BJ (cell line): ENCODE data around the gene PPFIA3. TPM values are rescaled to one million over a fixed set of nuclear protein-coding genes. Genes with fewer than 3 reads are reported as not detected.
"Not testable (repeated sequence)": the region's sequence is repeated elsewhere in the genome, so short reads cannot be mapped to it uniquely, and the experiment has no call there.

Experiments
- CTCF ChIA-PET: fragments of 350-600 bp; formaldehyde crosslinking; extraction: SDS; loops from one replicate; lab custom pipeline; 2021; ENCODE audit warnings: antibody characterized with exemption, inconsistent platforms; lab: Yijun Ruan, JAX
- POLR2A ChIA-PET: fragments of 300-600 bp; sonication (Branson Sonifier 250); formaldehyde crosslinking; extraction: SDS; loops from one replicate; lab custom pipeline; 2021; ENCODE audit warnings: antibody characterized with exemption; lab: Charles Lee
- DNase-seq: peaks from one replicate; pipeline ENCODE4 v3.0.0-alpha.2; 2011; ENCODE audit warnings: low read depth
- H3K27me3 ChIP-seq: 2 replicates; pipeline ENCODE4 v1.6.0; 2011; ENCODE audit warnings: low read length; ENCODE audit not compliant: control insufficient read depth, insufficient read depth
- H3K36me3 ChIP-seq: 2 replicates; pipeline ENCODE4 v1.5.1; 2011; ENCODE audit warnings: low read length; ENCODE audit not compliant: control insufficient read depth, insufficient read depth
- H3K4me3 ChIP-seq: 2 replicates; pipeline ENCODE4 v1.5.1; 2011; ENCODE audit warnings: low read depth, mild to moderate bottlenecking, control low read depth, low read length
- polyA plus RNA-seq: library from polyadenylated mRNA; depleted of rRNA; stranded (reverse); fragments of >200 nt; gene quantifications from 2 replicates; pipeline ENCODE4 v1.2.3, GENCODE V29; 2011
- TF ChIP-seq, protein P1 (sequence below): IDR thresholded peaks from 2 replicates; pipeline ENCODE4 v1.5.1; 2011; ENCODE audit warnings: low read depth, mild to moderate bottlenecking, control low read depth, inconsistent platforms, low read length, moderate library complexity; ENCODE audit not compliant: insufficient read depth

The PPFIA3 gene
- polyA plus RNA-seq, 1 experiment, result 1.4 TPM

GRCh38 chr19:49074869-49075268 lies 44.5 kb upstream of the PPFIA3 start:
- H3K36me3 ChIP-seq, H3K4me3 ChIP-seq, POLR2A ChIA-PET, DNase-seq: not testable (repeated sequence)
- CTCF ChIA-PET, result interaction anchor here (0.6 to 2.5 kb wide), 10 partner anchors 9 to 226 kb away, joined by 3 to 13 read pairs (median 4); partner anchors contain the start of gene CGB7
- TF ChIP-seq, protein P1, sequence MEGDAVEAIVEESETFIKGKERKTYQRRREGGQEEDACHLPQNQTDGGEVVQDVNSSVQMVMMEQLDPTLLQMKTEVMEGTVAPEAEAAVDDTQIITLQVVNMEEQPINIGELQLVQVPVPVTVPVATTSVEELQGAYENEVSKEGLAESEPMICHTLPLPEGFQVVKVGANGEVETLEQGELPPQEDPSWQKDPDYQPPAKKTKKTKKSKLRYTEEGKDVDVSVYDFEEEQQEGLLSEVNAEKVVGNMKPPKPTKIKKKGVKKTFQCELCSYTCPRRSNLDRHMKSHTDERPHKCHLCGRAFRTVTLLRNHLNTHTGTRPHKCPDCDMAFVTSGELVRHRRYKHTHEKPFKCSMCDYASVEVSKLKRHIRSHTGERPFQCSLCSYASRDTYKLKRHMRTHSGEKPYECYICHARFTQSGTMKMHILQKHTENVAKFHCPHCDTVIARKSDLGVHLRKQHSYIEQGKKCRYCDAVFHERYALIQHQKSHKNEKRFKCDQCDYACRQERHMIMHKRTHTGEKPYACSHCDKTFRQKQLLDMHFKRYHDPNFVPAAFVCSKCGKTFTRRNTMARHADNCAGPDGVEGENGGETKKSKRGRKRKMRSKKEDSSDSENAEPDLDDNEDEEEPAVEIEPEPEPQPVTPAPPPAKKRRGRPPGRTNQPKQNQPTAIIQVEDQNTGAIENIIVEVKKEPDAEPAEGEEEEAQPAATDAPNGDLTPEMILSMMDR, result peak; percentile 67
- H3K27me3 ChIP-seq, result peaks cover 12% of the 10 kb centered on the region

DNA sequence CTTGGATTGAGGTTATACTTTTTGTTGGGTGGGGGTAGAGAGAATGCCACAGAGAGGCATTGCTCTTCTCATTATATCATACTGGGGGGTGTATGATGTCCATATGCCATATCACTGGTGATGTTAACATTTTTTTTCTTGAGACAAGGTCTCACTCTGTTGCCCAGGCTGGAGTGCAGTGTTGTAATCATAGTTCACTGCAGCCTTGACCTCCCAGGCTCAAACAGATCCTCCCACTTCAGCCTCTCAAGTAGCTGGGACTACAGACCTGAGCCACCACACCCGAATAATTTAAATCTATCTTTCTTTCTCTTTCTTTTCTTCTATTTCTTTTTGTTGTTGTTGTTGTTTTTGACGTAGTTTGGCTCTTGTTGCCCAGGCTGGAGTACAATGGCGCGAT lies 39.0 kb upstream of the PPFIA3 start:
- Histone ChIP-seq H3K4me3 (no peak overlapping the region), H3K27me3 (no peaks in the 10 kb centered on the region), H3K36me3 (no peaks in the 10 kb centered on the region)
- DNase-seq, result no peak
- POLR2A ChIA-PET, result no interaction called here
- CTCF ChIA-PET, result interaction anchor here (0.6 to 1.1 kb wide), 2 partner anchors 23 to 80 kb away, joined by 3 read pairs; no protein-coding TSS in a partner anchor
- TF ChIP-seq, protein P1, result no peak

DNA sequence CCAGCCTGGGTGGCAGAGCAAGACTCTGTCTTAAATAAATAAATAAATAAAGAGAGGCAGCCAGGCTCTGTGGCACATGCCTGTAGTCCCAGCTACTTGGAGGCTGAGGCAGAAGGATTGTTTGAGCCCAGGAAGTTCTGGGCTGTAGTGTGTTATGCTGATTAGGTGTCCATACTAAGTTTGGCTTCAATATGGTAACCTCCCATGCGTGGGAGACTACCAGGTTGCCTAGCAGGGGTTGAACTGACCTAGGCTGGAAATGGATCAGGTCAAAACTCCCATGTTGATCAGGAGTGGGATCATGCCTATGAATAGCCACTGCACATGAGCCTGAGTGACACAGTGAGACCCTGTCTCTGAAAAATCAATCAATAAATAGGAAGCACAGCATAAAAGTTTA lies 38.1 kb upstream of the PPFIA3 start:
- POLR2A ChIA-PET, result no interaction called here
- Histone ChIP-seq H3K27me3 (no peaks in the 10 kb centered on the region), H3K4me3 (no peak overlapping the region), H3K36me3 (no peaks in the 10 kb centered on the region)
- TF ChIP-seq, protein P1, result no peak
- CTCF ChIA-PET, result interaction anchor here (0.6 to 1.4 kb wide), 2 partner anchors 23 to 144 kb away, joined by 3 read pairs; no protein-coding TSS in a partner anchor
- DNase-seq, result no peak

DNA sequence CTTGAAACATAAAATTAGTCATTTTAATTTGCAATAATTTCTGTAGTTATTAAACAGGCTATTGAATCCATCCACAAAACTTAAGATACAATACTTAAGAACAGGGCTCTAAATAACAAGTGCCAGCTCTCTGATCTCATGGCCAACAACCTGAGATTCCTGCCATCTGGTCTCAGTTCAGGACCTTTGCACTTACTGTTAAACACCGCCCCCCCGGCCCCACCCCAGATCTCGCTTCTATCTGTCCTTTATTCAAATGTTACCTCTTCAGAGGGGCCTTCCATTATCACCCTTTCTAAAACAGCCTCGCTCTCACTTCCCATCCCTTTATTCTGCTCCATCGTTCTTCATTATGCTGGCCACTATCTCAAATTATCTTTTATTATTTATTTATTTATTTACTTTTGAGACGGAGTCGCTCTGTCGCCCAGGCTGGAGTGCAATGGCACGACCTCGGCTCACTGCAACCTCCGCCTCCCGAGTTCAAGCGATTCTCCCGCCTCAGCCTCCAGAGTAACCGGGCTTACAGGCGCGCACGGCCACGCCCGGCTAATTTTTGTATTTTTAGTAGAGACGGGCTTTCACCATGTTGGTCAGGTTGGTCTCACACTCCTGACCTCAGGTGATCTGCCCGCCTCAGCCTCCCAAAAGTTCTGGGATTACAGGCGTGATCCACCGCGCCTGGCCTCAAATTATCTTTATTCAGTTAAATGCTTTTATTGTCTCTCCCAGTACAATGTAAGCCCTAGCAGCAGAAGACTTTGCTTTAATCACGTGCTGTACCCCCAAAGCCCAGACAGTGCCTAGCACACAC lies 34.9 kb upstream of the PPFIA3 start:
- POLR2A ChIA-PET, result no interaction called here
- no peak for DNase-seq
- CTCF ChIA-PET, result interaction anchor here (1.2 kb wide), 1 partner anchor 10 kb away, joined by 4 read pairs; no protein-coding TSS in a partner anchor
- Histone ChIP-seq H3K36me3 (peaks cover 5% of the 10 kb centered on the region), H3K4me3 (peak overlapping the region; percentile 43), H3K27me3 (no peaks in the 10 kb centered on the region)
- TF ChIP-seq, protein P1, result no peak
